ENCODE measurements around the gene FAM171A2.
A peak's percentile ranks its signal among the peaks of the same experiment; 100 is the strongest.
"Not testable (repeated sequence)": the region's sequence is repeated elsewhere in the genome, so short reads cannot be mapped to it uniquely, and the experiment has no call there.

The FAM171A2 gene

DNA sequence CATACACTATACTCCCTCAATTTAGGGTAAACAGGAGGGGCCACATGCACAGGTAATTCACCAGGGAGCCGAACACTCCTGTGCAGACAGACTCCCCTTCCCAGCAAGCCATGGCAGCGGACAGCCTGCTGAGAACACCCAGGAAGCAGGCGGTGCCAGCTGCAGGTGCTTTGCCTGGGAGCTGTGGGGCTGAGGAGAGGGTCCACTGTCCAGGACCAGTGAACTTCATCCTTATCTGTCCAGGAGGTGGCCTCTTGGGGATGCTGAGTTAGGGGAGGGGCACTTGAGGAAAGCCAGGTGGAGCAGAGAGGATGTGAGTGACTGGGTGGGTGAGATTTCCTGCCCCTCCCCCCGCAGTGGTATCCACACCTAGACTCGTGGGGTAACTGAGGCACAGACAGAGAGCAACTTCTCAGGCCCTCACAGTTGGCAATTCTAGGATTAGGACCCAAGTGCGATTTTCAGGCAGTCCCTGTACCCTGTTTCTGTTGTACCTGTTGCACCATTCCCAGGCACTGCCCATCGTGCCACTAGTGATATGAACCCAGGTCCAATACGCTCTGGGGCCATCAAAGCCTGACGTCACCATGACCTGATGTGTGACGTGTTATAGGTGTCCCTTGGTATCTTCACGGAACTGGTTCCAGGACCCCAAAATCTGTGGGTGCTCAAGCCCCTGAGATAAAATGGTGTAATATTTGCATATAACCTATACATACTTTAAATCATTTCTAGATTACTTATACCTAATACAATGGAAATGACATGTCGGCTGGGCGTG lies 17.4 kb downstream of the FAM171A2 start:
- Mint-ChIP-seq H3K27ac (peak overlapping the region; percentile 97), H3K4me1 (peaks cover 64% of the 10 kb centered on the region), H3K9me3 (no peaks in the 10 kb centered on the region), H3K36me3 (peaks cover 27% of the 10 kb centered on the region), H3K27me3 (no peaks in the 10 kb centered on the region), H3K4me3 (peak overlapping the region; percentile 95)
- no peak for ATAC-seq

DNA sequence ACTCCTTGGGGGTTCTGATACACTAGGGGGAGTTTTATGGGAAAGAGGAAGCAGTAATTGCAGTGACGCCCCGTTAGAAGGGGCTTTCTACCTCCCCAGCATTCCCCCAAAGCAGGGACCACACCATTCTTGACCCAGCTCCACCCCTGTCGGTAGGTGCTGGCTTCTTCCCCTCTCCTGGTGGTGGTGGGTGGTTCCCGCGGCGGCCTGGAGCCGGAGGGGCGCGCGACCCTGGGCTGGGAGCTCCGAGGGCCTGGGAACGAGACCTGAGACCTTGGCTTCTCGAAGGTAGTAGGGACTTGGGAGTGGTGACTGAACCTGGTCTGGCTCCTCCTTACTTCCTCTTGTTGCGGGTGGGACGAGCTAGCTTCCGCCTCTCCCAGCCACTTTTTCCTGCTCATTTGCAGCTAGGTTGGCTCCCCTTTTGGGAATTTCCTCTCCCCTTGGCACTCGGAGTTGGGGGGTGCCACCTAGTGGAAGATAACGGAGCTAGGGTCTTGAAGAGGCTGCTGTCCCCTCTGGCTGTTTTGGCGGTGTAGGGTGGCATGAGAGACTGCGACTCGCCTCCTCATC lies 18.1 kb downstream of the FAM171A2 start:
- Mint-ChIP-seq H3K4me3 (peak overlapping the region; percentile 95), H3K9me3 (no peaks in the 10 kb centered on the region), H3K36me3 (peaks cover 21% of the 10 kb centered on the region), H3K4me1 (peaks cover 60% of the 10 kb centered on the region), H3K27ac (peak overlapping the region; percentile 97), H3K27me3 (no peaks in the 10 kb centered on the region)
- peak; percentile 21 for ATAC-seq

DNA sequence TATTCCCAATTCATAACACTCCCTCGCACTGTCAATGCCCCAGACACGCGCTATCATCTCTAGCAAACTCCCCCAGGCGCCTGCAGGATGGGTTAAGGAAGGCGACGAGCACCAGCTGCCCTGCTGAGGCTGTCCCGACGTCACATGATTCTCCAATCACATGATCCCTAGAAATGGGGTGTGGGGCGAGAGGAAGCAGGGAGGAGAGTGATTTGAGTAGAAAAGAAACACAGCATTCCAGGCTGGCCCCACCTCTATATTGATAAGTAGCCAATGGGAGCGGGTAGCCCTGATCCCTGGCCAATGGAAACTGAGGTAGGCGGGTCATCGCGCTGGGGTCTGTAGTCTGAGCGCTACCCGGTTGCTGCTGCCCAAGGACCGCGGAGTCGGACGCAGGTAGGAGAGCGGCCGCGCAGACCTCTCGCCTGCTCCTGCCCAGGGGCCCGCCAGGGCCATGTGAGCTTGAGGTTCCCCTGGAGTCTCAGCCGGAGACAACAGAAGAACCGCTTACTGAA lies 18.7 kb downstream of the FAM171A2 start, which contains the start of gene GRN:
TSS of gene GRN (plus strand) at position 364 of the 515 bp plus-strand sequence. CDS start 3,863 bp downstream, outside the sequence.
- Mint-ChIP-seq H3K4me1 (peaks cover 55% of the 10 kb centered on the region), H3K9me3 (no peaks in the 10 kb centered on the region), H3K36me3 (peaks cover 17% of the 10 kb centered on the region), H3K27ac (peak within 1 kb of the TSS; percentile 97), H3K27me3 (no peaks in the 10 kb centered on the region), H3K4me3 (peak within 1 kb of the TSS; percentile 95)
- peak; percentile 83 for ATAC-seq

DNA sequence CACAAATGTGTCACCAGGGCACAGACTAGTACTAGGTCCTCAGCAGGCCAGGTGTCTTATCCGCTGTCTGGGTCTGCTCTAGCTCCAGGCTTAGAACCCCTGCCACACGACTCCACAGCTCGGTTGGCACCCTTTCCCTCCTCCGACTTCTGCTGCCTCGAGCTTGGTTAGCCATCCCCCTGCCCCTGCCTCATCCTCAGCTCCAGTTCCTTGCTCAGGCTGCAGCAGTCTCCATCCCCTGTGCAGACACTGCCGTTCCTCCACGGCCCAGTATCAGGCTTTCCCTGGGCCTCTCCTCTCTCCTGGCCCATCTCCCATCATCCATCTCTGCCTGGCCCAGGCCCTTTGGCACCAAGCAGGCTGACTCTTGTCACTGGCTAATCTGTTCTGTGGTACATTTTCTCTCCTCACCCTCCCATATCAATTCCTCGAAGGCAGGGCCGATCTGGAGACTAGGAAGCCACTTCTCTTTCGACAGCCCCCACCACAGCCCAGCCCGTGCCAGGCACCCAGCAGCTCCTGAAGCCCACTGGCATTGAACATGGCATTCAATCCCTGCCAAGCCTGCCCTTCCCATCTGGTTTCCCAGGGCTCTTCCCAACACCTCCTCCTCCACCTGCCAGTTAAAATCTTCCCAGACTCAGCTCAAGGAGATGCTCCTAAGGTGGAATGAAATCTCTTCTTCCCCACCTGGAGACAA lies 20.0 kb downstream of the FAM171A2 start:
- no peak for ATAC-seq
- Mint-ChIP-seq H3K4me3 (no peak overlapping the region), H3K36me3 (peaks cover 10% of the 10 kb centered on the region), H3K4me1 (peaks cover 43% of the 10 kb centered on the region), H3K9me3 (no peaks in the 10 kb centered on the region), H3K27ac (peak overlapping the region; percentile 97), H3K27me3 (no peaks in the 10 kb centered on the region)

DNA sequence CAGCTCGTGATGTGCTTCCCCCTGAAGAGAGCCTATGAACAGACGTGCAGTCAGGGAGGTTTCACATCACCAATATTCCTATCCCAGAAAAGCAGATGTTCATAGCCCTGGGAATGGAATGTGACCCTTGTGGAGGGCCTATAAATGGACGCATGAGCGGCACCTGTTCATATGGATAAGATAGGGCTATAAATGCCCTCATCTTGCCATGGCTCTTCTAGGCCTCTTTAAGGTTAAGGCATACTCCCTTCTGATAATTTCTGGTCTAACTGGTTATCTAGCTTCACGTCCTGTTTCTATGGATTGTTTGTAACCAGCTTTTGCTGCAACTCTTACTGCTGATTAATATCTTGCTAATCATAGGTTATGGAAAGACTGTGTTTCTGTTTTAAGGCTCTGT lies 23.1 kb downstream of the FAM171A2 start:
- H3K27ac Mint-ChIP-seq, H3K4me3 Mint-ChIP-seq, H3K27me3 Mint-ChIP-seq, H3K9me3 Mint-ChIP-seq, H3K36me3 Mint-ChIP-seq, ATAC-seq: not testable (repeated sequence)
- peaks cover 17% of the 10 kb centered on the region for H3K4me1 Mint-ChIP-seq

DNA sequence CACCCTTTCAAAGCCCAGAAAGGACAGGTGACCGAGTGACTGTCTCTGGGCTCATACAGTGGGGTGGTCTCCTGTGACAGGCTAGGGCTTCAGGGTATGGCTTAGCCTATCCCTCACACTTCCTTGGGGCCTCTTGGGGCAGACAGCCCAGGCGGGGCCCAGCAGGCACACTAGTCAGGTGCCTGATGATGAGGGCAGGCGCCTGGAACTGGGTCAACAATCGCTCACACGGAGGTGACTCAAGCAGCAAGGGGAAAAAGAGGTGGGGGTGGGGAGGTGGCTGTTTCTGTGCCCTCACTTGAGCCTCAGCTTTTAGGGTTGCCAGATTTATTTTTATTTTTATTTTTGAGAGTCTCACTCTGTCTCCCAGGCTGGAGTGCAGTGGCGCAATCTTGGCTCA lies 25.0 kb downstream of the FAM171A2 start:
- Mint-ChIP-seq H3K36me3 (no peaks in the 10 kb centered on the region), H3K4me3 (no peak overlapping the region), H3K9me3 (no peaks in the 10 kb centered on the region), H3K27ac (peak overlapping the region; percentile 68), H3K4me1 (peaks cover 22% of the 10 kb centered on the region), H3K27me3 (no peaks in the 10 kb centered on the region)
- ATAC-seq, result no peak

DNA sequence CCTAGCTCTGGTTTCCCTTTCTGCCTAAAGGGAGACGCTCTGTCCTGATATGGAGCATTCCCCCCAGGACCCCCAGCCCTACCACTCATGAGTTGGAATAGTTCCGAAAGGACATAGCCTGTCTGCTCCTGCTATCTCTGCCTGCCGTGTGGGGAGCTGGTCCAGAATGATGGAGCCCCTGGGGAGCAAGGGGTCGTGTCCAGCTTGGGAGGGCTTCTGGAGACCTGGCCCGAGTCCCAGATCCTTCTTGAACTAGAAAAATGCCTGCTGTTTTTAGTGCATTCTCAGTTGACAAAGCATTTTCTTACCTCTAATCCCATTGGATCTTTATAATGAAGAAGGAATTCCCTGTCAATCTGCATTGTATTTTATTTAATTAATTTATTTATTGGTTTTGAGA lies 27.7 kb downstream of the FAM171A2 start:
- Mint-ChIP-seq H3K27me3 (no peaks in the 10 kb centered on the region), H3K36me3 (no peaks in the 10 kb centered on the region), H3K4me1 (peaks cover 30% of the 10 kb centered on the region), H3K9me3 (no peaks in the 10 kb centered on the region), H3K4me3 (no peak overlapping the region), H3K27ac (no peak overlapping the region)
- ATAC-seq, result no peak

DNA sequence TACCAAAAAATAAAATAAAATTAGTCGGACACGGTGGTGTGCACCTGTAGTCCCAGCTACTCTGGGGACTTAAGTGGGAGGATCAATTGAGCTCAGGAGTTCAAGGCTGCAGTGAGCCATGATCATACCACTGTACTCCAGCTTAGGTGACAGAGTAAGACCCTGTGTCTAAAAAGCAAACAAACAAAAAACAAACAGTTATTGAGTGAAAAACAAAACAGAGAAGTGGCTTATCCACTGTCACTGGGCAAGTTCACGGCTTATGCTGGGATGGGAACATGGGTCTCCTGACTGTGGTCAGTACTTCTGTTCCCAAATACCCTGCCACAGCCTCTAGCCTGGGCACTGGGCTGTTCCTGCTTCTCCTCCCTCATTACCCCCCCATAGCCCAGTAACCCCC lies 28.1 kb downstream of the FAM171A2 start:
- Mint-ChIP-seq H3K9me3 (no peaks in the 10 kb centered on the region), H3K4me3 (no peak overlapping the region), H3K4me1 (peaks cover 30% of the 10 kb centered on the region), H3K27me3 (no peaks in the 10 kb centered on the region), H3K27ac (no peak overlapping the region), H3K36me3 (no peaks in the 10 kb centered on the region)
- ATAC-seq, result no peak

DNA sequence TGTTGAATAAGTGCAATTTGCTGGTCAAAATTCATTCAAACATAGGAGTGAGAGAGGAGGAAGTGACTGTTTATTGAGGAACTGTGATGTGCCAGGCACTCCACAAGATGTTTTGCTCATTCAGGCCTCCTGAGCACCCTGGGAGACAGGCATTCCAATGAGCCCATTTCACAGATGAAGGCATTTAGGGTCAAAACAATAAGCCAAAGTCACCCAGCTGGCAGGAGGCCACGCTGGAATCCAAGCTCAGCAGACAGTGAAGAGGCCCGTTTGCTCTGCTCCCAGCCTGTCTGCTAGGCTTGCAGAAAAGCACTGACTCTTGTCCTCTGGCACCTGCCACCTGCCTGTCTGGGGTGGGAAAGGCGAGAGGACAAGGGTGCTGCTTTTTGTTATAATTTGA lies 28.9 kb downstream of the FAM171A2 start:
- H3K9me3 Mint-ChIP-seq, result no peaks in the 10 kb centered on the region
- H3K4me3 Mint-ChIP-seq, result no peak overlapping the region
- no peaks in the 10 kb centered on the region for H3K36me3 Mint-ChIP-seq
- H3K27ac Mint-ChIP-seq, result peak overlapping the region; percentile 40
- no peak for ATAC-seq
- H3K4me1 Mint-ChIP-seq, result peaks cover 30% of the 10 kb centered on the region
- no peaks in the 10 kb centered on the region for H3K27me3 Mint-ChIP-seq

DNA sequence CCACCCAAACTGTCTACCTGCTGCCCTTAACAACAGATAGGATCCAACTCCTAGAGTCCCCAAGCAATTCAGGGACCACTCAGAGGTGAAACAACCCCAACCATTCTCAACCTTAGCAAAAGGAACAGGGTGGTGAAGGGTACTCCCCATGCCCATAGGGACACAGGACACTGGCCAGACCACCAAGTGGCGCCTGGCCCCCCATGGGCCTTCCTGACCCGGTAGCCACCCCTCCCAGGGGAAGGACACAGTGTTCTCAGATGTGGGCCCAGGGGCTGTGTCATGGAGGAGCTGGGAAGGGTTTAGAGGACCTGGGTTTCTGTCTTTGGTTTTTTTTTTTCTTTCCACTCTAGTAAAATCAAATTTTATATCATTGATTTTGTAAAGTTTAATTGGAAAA lies 29.3 kb downstream of the FAM171A2 start:
- Mint-ChIP-seq H3K27ac (peak overlapping the region; percentile 40), H3K36me3 (no peaks in the 10 kb centered on the region), H3K27me3 (no peaks in the 10 kb centered on the region)

DNA sequence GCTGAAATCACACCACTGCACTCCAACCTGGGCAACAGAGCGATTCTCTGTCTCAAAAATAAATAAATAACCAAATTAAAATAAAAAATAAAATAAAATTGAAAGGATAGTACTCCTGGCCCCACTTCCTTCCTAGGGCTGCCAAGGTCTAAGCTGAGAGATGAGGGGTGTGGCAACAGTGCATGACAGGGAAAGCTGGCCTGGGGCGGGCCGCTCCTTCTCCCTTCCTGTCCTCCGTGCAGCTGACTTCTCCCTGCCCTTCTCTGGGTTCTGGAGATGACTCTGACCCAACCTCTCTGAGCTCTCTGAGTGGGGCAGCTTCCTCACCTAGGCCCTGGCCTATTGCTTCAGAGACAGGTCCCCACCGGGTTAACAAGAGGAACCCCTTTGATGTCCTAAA lies 30.3 kb downstream of the FAM171A2 start:
- H3K27ac Mint-ChIP-seq, result no peak overlapping the region
- no peak for ATAC-seq
- no peaks in the 10 kb centered on the region for H3K9me3 Mint-ChIP-seq
- no peak overlapping the region for H3K4me3 Mint-ChIP-seq
- H3K4me1 Mint-ChIP-seq, result peaks cover 26% of the 10 kb centered on the region
- H3K27me3 Mint-ChIP-seq, result no peaks in the 10 kb centered on the region
- no peaks in the 10 kb centered on the region for H3K36me3 Mint-ChIP-seq

More for the DNA sequence above, 29.3 kb downstream of the FAM171A2 start:
- Mint-ChIP-seq H3K4me3 (no peak overlapping the region), H3K4me1 (peaks cover 30% of the 10 kb centered on the region), H3K9me3 (no peaks in the 10 kb centered on the region)
- ATAC-seq, result no peak

DNA sequence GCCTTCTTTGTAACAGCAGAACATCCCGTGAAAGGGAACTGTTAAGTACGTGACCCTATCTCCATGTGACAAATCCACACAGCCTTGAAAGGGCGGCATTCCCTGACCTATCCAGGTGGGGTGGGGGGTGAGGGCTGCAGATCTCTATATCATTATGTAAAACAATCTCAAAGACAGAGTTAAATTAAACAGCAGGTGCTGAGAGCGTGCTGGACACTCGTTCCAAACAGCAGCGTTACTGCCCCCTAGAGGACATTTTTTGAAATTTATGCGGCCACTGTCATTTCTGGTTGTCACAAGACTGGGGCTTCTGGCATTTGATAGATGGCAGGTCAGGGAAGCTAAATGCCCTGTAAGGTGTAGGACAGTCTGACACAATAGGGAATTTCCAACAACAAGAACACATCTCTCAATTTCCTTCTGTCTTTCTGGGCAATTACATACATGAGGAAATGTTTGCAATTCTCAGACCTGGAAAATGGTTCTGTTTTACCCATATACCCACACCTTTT lies 32.3 kb downstream of the FAM171A2 start:
- Mint-ChIP-seq H3K27me3 (no peaks in the 10 kb centered on the region), H3K36me3 (no peaks in the 10 kb centered on the region), H3K27ac (peak overlapping the region; percentile 30), H3K9me3 (no peaks in the 10 kb centered on the region), H3K4me1 (peaks cover 30% of the 10 kb centered on the region), H3K4me3 (no peak overlapping the region)
- ATAC-seq, result peak; percentile 42

DNA sequence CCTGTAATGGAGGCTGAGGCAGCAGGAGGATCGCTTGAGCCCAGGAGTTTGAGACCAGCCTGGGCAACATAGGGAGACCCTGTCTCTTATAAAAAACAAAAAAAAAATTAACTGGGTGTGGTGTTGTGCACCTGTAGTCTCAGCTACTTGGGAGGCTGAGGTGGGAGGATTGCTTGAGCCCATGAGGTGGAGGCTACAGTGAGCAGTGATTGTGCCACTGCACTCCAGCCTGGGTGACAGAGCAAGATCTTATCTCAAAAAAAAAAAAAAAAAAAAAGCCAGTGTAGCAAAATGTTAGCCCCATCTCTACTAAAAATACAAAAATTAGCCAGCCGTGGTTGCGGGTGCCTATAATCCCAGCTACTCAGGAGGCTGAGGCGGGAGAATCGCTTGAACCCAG lies 33.4 kb downstream of the FAM171A2 start:
- H3K9me3 Mint-ChIP-seq, ATAC-seq, H3K36me3 Mint-ChIP-seq, H3K4me3 Mint-ChIP-seq, H3K27me3 Mint-ChIP-seq, H3K27ac Mint-ChIP-seq: not testable (repeated sequence)
- peaks cover 34% of the 10 kb centered on the region for H3K4me1 Mint-ChIP-seq

DNA sequence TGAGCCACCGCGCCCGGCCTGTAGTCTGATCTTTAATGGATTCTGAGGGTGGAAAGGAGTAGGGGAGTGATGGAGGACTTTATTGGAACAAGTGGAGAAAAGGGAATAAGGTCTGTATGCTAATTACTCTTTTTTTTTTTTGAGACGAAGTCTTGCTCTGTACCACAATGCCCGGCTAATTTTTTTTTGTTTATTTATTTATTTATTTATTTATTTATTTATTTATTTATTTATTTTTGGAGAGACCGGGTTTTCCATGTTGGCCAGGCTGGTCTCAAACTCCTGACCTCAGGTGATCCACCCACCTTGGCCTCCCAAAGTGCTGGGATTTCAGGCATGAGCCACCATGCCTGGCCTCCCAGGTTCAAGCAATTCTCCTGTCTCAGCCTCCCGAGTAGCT lies 34.1 kb downstream of the FAM171A2 start:
- ATAC-seq, H3K27ac Mint-ChIP-seq, H3K4me3 Mint-ChIP-seq: not testable (repeated sequence)

DNA sequence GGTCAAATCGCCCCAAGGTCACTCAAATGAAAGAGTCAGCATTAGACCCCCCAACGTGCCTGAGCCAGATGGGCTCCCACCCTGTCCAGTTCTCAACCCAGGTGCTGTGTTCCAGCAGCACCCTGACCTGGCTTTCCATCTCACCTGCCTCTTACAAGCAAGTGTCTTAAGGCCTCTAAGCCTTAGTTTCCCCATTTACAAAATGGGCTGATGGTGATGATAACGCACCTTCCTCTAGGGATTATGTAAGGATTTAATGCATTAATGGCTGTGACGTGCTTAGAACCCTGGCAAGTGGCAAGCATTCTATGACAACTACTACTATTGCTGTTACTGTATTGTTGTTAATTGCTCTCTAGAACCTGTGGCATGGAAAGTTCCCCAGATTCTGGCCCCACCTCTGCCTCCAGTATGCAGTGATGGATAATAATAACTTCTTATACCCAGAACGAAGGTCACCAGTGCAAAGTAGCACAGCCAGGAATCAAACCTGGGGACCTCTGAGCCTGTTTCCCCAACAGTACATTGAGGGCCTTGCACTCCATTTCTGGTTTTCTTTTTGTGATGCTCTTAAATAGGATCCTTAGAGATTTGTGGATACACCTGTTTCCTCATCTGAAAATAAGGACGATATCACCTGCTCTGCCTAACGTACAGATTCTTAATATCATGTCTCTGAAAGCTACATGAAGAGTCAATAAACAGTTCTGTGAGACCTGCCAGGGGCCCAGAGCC lies 35.8 kb downstream of the FAM171A2 start:
- H3K9me3 Mint-ChIP-seq, result no peaks in the 10 kb centered on the region
- no peaks in the 10 kb centered on the region for H3K27me3 Mint-ChIP-seq
- peak overlapping the region; percentile 98 for H3K27ac Mint-ChIP-seq
- no peak overlapping the region for H3K4me3 Mint-ChIP-seq
- H3K36me3 Mint-ChIP-seq, result no peaks in the 10 kb centered on the region
- no peak for ATAC-seq
- H3K4me1 Mint-ChIP-seq, result peaks cover 39% of the 10 kb centered on the region

More for the DNA sequence above, 34.1 kb downstream of the FAM171A2 start:
- not testable (repeated sequence) for H3K27me3 Mint-ChIP-seq, H3K9me3 Mint-ChIP-seq, H3K36me3 Mint-ChIP-seq
- peaks cover 30% of the 10 kb centered on the region for H3K4me1 Mint-ChIP-seq

Data from stimulated activated memory B cell treated with anti-CD40 and anti-IgM and Interleukin-4, amounts not matched to agents 10 μg/mL and 1 μg/mL and 100 μg/mL, for 72 hours (primary cell).